HG02938 (cell line): ENCODE results near the gene TTLL10.

ENCODE experiments used
- ATAC-seq: cut with Tn5 transposase; IDR thresholded peaks from one replicate; pipeline ENCODE4 v1.9.1; 2021; ENCODE audit warnings: mild to moderate bottlenecking, moderate library complexity; ENCODE audit not compliant: unreplicated experiment

The TTLL10 gene

GRCh38 chr1:1173793-1174415 lies at the start of gene TTLL10:
Gene TTLL10, plus strand, starts transcription at chr1:1173880. Its CDS starts 5,336 bp downstream, at chr1:1179216.
- ATAC-seq: no peak

GRCh38 chr1:1124508-1124785 lies 49.2 kb upstream of the TTLL10 start:
- no peak for ATAC-seq

DNA sequence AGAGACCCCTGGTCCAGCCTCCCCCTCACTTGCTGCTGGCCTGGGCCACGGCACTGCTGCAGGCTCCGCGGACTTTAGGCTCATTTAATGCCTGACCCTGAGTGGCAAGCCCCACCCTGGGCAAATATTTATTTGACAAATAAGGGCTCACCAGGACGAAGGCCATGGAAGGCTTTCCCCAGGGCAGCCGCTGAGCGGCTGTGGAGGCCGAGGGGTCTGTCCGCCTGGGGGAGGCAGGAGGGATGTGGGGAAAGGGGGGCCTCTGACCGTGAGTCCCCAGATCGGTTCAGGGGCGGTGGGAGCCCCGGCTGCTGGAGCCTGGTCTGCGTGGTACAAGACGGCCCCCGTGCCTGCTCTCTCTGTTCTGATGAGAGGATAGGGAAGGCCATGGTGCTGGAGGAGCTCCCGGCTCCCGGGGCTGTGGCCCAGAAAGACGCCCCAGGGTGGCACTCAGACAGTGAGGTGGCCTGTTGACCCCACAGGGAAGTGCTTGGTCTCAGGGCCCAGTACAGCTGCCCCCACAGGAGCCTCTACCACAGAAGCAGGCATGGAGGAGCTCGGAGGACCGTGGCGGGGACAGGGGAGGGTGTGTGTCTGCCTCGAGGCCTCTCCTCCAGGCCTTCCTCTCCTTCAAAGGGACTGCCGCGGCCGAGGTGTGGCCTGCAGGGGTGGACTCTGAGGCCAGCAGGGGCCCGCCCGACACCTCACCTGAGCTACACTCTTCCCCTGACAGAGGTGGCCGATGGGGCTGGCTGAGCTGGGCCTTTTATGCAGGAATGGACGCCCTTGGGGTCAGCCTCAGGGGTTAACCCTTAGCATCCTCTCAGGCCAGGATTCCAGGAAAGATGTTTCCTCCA lies 48.7 kb upstream of the TTLL10 start:
- no peak for ATAC-seq

DNA sequence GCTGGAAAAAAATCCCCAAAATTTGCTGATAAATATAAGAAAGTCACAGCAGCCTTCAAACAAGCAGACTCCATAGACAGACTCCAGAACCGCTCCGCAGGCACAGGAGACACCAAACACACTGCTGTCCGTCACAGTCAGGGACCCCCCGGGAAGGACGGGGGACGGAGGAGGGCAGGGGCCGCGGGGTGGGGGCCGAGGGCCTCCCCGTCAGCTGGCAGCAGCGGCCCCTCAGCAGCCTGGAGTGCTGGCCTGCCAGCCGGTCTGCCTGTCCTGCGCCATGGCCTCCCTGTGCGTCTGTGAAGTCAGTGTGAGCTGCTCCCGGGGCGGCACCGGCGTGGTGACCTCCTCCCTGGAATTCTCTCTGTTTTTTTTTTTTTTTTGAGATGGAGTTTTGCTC lies 47.7 kb upstream of the TTLL10 start:
- ATAC-seq: no peak

DNA sequence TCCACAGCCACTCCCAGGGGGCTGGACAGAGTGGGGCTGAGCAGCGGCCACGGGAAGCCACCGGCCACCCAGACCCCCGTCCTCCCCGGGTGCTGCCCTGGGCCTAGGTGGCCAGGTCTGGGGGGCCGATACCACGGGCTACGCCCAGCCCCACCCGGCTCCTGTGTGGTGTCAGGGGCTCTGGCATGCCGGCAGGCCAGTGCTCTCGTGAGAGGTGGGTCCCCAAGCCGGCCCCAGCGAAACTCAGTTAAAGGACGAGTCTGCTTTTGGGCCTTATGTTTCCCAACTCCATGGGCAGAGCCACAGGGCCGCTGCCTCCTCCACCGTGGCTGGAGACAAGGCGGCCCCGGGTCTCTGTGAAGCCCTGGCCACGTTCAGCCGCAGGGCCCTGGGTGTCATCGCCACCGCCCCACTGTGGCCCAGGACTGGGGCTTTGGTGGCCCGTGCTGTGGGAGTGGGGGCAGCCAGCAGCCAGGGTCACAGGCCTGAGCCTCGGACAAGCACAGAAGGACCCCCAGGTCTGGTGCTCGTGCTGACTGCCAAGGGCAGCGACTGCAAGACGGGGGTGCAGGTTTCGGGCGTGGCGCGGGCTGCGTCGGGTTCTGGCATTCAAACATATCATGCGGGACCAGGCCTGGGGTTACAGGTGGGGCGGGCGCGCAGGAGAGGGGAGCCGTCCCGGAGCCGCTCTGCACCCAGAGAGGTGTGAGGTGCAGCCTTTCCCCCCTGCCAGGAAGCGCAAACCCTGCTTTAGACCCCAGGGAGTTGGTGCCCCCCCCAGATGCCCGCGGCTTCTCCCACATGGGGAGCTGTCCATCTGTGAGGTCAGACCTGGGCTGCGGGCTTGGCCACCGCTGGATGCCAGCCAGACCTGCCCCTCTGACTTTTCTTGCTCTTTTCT lies 45.9 kb upstream of the TTLL10 start:
- no peak for ATAC-seq

GRCh38 chr1:1128454-1129139 lies 45.1 kb upstream of the TTLL10 start:
- ATAC-seq: no peak

GRCh38 chr1:1129381-1129821 lies 44.3 kb upstream of the TTLL10 start:
- ATAC-seq: no peak

GRCh38 chr1:1130206-1131120 lies 43.2 kb upstream of the TTLL10 start:
- no peak for ATAC-seq

DNA sequence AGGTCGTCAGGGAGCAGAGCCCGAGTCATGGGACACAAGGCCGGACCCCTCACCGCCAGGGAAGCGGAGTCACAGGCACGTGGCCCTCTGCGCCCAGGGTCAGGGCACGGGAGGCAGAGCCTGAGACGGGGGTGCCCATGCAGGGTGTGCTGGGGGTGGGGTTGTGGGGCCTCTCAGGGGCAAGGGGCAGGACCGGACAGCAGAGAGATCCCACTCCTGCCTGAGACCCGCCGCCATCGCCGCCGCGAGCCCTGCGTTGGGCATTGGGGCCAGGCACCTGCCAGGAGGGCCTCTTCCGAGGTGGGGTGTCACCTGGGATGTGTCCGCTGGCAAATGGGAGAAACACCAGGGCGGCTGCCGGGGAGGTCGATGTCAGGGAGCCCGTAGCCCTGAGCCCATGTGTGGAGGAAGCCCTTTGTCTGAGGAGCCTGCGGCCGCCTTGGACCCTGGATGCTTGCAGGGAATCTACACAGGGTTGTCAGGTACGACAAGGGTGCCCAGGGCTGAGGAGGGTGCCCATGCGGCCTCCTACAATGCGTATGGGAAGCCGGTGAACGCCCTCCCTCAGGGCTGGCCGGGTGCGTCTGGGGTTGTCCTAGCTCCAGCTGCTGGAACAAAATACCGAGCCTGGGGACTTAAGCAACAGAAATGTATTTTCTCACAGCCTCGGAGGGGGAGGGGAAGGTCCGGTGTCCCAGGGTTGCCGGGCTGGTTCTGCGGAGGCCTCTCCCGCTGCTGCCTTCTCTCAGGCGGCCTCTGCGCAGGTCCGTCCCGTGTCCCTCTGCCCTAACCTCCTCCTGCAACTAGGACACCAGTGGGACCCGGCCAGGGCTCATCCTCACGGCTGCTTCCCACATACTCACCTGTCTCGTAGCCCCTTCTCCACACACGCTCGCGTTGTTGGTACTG lies 41.4 kb upstream of the TTLL10 start:
- ATAC-seq: no peak

GRCh38 chr1:1132956-1133750 lies 40.5 kb upstream of the TTLL10 start:
- no peak for ATAC-seq

- ATAC-seq: no peak
Observed at GRCh38 chr1:1134300-1134970, 39.2 kb upstream of the TTLL10 start.

DNA sequence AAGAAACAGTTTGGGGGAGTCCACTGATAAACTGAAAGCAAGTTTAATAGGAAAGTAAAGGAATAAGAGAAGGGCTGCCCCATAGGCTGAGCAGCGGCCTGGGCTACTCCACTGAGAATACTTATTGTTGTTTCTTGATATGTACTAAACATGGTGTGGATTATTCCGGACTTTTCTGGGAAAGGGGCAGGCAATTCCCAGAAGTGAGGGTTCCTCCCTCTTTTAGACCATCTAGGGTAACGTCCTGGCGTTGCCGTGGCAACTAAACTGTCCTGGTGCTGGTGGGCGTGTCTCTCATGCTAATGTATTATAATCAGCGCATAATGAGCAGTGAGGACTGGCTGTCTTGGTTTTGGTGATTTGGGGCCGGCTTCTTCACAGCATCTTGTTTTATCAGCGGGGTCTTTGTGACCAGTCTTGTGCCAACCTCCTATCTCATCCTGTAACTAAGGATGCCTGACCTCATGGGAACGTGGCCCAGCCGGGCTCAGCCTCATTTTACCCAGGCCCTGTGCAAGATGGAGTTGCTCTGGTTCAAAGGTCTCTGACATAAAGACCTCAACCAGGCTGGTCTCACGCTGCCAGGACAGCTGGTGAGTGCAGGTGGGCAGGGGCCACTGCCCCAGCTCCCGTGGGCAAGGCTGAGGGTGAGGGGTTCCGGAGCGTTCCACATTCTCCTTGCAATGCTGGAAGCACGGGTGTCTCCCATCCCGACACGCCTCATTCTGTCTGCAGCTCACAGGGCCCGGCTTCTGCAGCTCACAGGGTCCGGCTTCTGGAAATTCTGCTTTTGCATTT lies 38.1 kb upstream of the TTLL10 start:
- no peak for ATAC-seq

DNA sequence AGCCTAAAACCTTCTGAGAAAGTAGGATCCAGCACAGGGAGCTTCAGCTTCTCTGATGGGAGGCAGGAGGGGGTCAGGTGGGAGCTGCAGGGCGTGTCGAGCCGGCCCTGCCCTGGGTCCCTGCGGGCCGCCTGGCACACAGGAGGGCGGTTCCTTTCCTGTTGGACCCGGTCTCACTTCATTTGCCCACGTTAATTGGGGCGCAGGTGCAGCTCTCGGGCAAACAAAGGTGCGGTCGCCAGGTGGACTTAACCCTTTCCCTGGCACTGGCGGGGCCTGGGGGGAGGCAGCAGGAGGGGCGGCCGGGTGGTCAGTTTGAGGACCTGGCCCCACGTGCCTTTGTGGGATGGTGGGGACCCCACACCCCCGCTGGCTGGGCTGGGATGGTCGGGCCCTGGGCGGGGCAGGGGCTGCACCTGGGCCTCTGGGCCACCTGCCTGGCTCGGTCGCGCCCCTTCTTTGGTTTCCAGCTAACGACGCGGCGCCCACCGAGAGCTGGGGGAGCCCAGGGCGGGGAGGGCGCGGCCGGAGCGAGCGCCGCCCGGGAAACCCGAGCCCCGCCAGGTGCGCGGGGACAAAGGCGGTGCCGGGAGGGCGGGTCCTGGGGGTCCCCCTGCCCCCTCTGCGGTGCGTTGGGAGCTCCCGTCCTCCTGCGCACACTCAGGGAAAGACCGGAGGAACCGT lies 37.0 kb upstream of the TTLL10 start:
- ATAC-seq: no peak

GRCh38 chr1:1137256-1138045 lies 36.2 kb upstream of the TTLL10 start:
- no peak for ATAC-seq

GRCh38 chr1:1140673-1141072 lies 33.0 kb upstream of the TTLL10 start:
- no peak for ATAC-seq
